KMS-11 (cell line): ENCODE measurements around the gene GSX2.

Experiments used
- H2AFZ ChIP-seq: fragments of 200-600 bp; sonication (generic); 2 replicates; pipeline ENCODE4 v1.6.1; 2016; ENCODE audit warnings: antibody characterized with exemption, mixed run types, low read depth
- H3K27ac ChIP-seq: fragments of 200-600 bp; sonication (generic); 2 replicates; pipeline ENCODE4 v1.6.1; 2016; ENCODE audit warnings: mild to moderate bottlenecking, mixed run types
- H3K27me3 ChIP-seq: fragments of 200-600 bp; sonication (generic); 2 replicates; pipeline ENCODE4 v1.6.1; 2017; ENCODE audit warnings: mild to moderate bottlenecking, low read depth, mixed run types, moderate library complexity; ENCODE audit not compliant: insufficient read depth
- H3K36me3 ChIP-seq: fragments of 200-600 bp; sonication (generic); 2 replicates; pipeline ENCODE4 v1.6.1; 2017; ENCODE audit warnings: mild to moderate bottlenecking, mixed run types; ENCODE audit not compliant: insufficient read depth
- H3K4me1 ChIP-seq: fragments of 200-600 bp; sonication (generic); 2 replicates; pipeline ENCODE4 v1.6.1; 2016; ENCODE audit warnings: mild to moderate bottlenecking, low read depth, mixed run types; ENCODE audit not compliant: poor library complexity, severe bottlenecking
- H3K4me2 ChIP-seq: fragments of 200-600 bp; sonication (generic); 2 replicates; pipeline ENCODE4 v1.7.0; 2016; ENCODE audit warnings: mild to moderate bottlenecking, mixed run types
- H3K4me3 ChIP-seq: fragments of 200-600 bp; sonication (generic); IDR thresholded peaks from 2 replicates; pipeline ENCODE4 v1.6.1; 2017; ENCODE audit warnings: low read depth, low read length, mixed read lengths; ENCODE audit not compliant: insufficient read depth
- H3K79me2 ChIP-seq: fragments of 200-600 bp; sonication (generic); 2 replicates; pipeline ENCODE4 v1.6.1; 2016; ENCODE audit warnings: low read depth, mixed run types; ENCODE audit not compliant: insufficient read depth
- H3K9ac ChIP-seq: fragments of 200-600 bp; sonication (generic); 2 replicates; pipeline ENCODE4 v1.6.1; 2016; ENCODE audit warnings: mild to moderate bottlenecking, mixed run types
- H4K20me1 ChIP-seq: fragments of 200-600 bp; sonication (generic); 2 replicates; pipeline ENCODE4 v1.6.1; 2016; ENCODE audit warnings: mild to moderate bottlenecking, mixed run types; ENCODE audit not compliant: insufficient read depth
- TF ChIP-seq, protein P1 (sequence below): fragments of 200-600 bp; sonication (generic); conservative IDR thresholded peaks from 2 replicates; pipeline ENCODE4 v1.6.1; 2017; ENCODE audit warnings: low read depth, mild to moderate bottlenecking, antibody characterized with exemption, low read length, moderate library complexity, mixed read lengths

GSX2 gene

DNA sequence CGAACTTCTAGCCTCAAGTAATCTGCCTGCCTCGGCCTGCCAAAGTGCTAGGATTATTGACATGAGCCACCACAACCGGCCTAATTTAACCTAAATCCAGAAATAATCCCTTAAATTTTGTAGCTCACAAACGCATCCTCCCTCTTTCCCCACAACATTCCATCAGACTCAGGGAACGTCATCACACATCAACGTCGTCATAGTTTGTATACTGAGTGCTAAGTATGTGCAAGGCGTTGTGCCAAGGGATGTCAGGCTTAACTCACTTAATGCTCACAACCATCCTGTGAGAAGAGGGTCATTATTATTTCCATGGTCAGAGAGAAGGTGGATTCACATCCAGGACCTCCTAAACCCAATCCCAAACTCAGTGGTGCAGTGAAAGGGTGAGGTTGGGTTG is 9.6 kb upstream of the GSX2 start:
- no peak overlapping the region for H3K4me3 ChIP-seq
- H2AFZ ChIP-seq, result no peak overlapping the region
- TF ChIP-seq, protein P1, sequence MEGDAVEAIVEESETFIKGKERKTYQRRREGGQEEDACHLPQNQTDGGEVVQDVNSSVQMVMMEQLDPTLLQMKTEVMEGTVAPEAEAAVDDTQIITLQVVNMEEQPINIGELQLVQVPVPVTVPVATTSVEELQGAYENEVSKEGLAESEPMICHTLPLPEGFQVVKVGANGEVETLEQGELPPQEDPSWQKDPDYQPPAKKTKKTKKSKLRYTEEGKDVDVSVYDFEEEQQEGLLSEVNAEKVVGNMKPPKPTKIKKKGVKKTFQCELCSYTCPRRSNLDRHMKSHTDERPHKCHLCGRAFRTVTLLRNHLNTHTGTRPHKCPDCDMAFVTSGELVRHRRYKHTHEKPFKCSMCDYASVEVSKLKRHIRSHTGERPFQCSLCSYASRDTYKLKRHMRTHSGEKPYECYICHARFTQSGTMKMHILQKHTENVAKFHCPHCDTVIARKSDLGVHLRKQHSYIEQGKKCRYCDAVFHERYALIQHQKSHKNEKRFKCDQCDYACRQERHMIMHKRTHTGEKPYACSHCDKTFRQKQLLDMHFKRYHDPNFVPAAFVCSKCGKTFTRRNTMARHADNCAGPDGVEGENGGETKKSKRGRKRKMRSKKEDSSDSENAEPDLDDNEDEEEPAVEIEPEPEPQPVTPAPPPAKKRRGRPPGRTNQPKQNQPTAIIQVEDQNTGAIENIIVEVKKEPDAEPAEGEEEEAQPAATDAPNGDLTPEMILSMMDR, result no peak
- peaks cover 5% of the 10 kb centered on the region for H3K4me1 ChIP-seq
- no peaks in the 10 kb centered on the region for H4K20me1 ChIP-seq
- H3K9ac ChIP-seq, result no peak overlapping the region
- no peaks in the 10 kb centered on the region for H3K27me3 ChIP-seq
- no peaks in the 10 kb centered on the region for H3K36me3 ChIP-seq
- H3K4me2 ChIP-seq, result no peak overlapping the region
- no peaks in the 10 kb centered on the region for H3K79me2 ChIP-seq
- no peak overlapping the region for H3K27ac ChIP-seq

DNA sequence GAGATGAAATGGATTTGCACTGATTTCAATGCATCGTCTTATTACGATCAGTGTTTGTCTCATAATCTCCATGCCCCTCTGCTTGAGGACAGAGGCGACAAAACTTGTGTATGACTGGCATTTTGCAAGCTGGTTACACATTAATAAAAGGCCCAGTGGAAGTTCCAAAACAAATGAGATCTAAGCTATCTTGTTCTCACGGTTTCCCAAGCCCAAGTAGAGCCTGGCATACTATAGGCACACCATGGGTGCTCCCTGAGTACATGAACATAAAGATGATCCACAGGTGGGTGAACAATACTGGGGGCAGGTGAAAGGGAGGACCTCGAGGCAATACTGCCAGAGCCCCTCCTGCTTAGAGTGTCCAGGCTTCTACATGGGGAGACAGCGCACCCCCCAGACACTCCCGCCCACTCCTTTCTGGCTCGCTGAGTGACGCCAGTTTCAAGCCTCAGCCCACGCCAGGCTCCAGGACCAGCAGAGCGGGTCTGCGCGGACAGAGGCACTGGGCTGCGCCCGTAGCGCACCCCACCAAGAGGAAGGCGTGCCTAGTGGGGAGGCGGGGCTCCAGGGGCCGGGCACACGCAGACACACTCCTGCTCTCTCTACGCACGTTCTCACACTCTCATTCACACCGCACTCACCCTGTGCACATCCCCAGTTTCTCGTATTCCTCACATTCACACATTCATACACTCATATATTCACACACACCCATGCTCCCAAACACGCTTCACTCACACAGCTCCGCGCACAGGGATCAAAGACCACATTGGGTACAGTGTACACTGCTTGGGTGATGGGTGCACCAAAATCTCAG is 8.9 kb upstream of the GSX2 start:
- no peak overlapping the region for H3K27ac ChIP-seq
- peak overlapping the region; percentile 95 for H2AFZ ChIP-seq
- TF ChIP-seq, protein P1, result no peak
- peak overlapping the region; percentile 93 for H3K4me2 ChIP-seq
- H3K9ac ChIP-seq, result no peak overlapping the region; the same call in 1 of the 2 replicates
- H4K20me1 ChIP-seq, result no peaks in the 10 kb centered on the region
- H3K79me2 ChIP-seq, result no peaks in the 10 kb centered on the region
- no peaks in the 10 kb centered on the region for H3K27me3 ChIP-seq
- H3K36me3 ChIP-seq, result no peaks in the 10 kb centered on the region
- H3K4me3 ChIP-seq, result no peak overlapping the region
- peaks cover 5% of the 10 kb centered on the region for H3K4me1 ChIP-seq

DNA sequence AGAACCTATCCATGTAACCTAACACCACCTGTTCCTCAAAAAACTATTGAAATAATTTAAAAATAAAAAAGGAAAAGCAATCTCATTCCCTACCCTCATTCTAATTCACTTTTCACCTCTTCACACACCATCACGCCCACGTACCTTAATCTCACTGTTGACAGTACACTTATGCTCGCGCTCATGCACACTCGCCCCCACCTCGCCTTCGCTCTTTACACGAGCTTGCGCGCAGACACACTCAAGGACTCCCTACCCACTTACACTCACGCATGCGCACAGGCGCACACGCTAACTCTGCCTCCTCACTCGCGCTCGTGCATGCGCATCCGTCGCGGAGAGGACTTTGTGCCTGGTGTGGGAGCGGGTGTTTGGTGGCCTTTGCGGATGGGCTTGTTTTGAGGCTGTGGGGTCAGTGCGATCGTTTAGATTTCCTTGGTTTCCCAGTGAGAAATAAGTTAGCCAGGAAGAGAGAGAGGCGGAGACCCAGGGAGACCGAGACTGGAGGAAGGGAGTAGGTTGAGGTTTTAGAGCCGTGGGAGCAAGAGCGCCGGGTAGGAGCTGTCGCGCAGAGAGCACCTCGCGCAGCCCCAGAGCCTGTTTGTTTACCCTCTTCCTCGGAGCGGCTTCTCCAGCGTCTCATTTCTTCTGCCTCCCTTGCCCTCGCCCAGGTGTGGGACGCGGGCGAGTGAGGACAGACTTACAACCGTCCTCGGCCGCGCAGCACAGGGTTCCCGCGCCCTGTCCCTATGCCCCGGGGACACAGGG is 8.1 kb upstream of the GSX2 start:
- TF ChIP-seq, protein P1, result no peak
- H3K36me3 ChIP-seq, result no peaks in the 10 kb centered on the region
- peaks cover 5% of the 10 kb centered on the region for H3K4me1 ChIP-seq
- no peaks in the 10 kb centered on the region for H3K27me3 ChIP-seq
- H3K27ac ChIP-seq, result no peak overlapping the region
- H4K20me1 ChIP-seq, result no peaks in the 10 kb centered on the region
- peak overlapping the region; percentile 92 for H3K4me3 ChIP-seq
- H3K79me2 ChIP-seq, result no peaks in the 10 kb centered on the region
- H3K9ac ChIP-seq, result peak overlapping the region; percentile 16; the same call in 1 of the 2 replicates
- peak overlapping the region; percentile 93 for H3K4me2 ChIP-seq
- peak overlapping the region; percentile 95 for H2AFZ ChIP-seq

DNA sequence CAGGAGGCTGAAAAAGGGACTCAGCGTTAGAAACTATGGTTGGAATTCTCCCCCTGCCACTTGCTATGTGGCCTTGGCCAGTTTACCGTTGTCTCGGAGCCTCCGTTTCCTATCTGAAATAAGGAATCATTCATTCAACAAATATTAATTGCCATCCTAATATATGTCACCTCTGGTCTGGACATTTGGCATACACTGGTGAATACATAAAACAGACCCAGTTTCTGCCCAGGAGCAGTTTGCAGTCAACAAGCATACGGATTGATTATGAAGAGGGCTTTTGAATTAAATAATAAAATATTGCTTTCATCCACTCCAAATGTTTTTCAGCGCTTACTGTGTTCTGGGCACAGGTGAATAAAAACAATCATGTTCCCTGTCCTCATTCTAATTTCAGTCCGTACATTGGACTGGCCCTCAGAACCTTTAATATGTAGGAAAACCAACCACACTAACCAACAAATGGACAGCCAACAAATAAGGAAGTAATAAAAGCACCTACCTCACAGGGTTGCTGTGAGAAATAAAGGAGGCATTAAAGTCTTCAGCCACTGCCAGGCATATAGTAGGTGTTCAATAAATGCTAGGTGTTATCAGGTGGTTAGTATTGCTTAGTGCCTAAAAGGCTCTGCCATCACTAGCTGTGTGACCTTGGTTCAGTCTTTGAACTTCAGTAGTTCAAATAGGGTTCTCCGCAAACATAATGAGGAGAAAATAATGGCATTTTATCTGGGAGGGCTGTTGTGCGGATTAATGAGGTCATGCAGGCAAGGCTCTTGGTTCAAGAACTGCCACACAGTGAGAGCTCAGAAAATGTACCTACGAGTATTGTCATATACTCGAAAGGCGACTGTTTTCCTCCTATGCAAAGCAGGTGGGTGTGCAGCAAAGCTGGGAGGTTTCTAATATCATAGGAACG is 7.3 kb upstream of the GSX2 start:
- Histone ChIP-seq H3K27me3 (no peaks in the 10 kb centered on the region), H3K4me1 (peaks cover 5% of the 10 kb centered on the region), H4K20me1 (no peaks in the 10 kb centered on the region), H2AFZ (peak overlapping the region; percentile 95), H3K4me2 (peak overlapping the region; percentile 93), H3K27ac (no peak overlapping the region), H3K79me2 (no peaks in the 10 kb centered on the region), H3K4me3 (no peak overlapping the region), H3K36me3 (no peaks in the 10 kb centered on the region), H3K9ac (no peak overlapping the region)
- TF ChIP-seq, protein P1, result no peak
